ENCODE measurements around the gene FZD4. TPM values are rescaled to one million over a fixed set of nuclear protein-coding genes. Genes with fewer than 3 reads are reported as not detected.
"Not testable (repeated sequence)": the region's sequence is repeated elsewhere in the genome, so short reads cannot be mapped to it uniquely, and the experiment has no call there.

The FZD4 gene
- total RNA-seq, 2 experiments from 2014 or later = 0.17 TPM; not detected in 1

DNA sequence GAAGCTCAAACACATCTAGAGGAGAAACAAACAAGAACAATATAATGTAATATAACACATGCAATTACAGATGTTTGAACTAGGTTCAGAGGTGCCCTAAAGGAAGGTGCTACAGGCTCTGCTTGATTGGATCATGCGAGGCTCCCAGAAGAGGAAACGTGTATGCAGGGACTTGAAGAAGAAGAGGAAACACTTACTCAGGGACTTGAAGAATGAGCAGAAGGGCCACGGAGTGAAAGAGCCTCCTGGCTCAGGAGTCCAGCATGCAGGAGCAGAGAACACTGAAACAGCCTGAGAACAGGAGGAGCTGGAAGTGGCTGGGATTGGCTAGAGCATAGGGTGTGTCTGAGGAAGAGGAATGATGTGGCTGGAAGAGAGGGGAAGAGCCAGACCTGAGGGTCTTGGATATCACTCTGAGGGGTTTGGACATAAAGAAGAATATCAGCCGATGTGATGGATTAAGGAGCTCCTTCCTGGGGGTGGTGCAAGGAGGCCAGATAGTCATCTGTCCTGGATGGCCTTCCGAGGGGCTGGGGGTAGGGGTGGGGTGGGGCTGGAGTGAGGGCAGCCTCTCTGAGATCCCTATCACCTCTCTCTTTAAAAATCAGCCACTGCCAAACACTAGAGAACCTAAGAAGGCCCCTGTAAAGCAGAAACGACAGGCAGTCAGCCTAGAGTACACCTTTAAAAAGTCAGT, 16.8 kb downstream of the FZD4 start:
- TF ChIP-seq EZH2phosphoT487 (IDR thresholded peaks at IDR 0.05; ENCODE audit: borderline replicate concordance, low read depth, low read length) = no peak
- TF ChIP-seq, protein P1, sequence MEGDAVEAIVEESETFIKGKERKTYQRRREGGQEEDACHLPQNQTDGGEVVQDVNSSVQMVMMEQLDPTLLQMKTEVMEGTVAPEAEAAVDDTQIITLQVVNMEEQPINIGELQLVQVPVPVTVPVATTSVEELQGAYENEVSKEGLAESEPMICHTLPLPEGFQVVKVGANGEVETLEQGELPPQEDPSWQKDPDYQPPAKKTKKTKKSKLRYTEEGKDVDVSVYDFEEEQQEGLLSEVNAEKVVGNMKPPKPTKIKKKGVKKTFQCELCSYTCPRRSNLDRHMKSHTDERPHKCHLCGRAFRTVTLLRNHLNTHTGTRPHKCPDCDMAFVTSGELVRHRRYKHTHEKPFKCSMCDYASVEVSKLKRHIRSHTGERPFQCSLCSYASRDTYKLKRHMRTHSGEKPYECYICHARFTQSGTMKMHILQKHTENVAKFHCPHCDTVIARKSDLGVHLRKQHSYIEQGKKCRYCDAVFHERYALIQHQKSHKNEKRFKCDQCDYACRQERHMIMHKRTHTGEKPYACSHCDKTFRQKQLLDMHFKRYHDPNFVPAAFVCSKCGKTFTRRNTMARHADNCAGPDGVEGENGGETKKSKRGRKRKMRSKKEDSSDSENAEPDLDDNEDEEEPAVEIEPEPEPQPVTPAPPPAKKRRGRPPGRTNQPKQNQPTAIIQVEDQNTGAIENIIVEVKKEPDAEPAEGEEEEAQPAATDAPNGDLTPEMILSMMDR (conservative IDR thresholded peaks at IDR 0.05; ENCODE audit: low read length) = no peak
- Histone ChIP-seq H3K4me3 (ENCODE audit: low read depth, low read length, poor library complexity, severe bottlenecking) (no peak overlapping the region), H3K27ac (ENCODE audit: low read depth, low read length, poor library complexity, severe bottlenecking) (no peak overlapping the region), H3K36me3 (ENCODE audit: insufficient read depth, low read length) (no peaks in the 10 kb centered on the region), H3K9me2 (ENCODE audit: insufficient read depth, low read length) (no peaks in the 10 kb centered on the region), H3K79me2 (ENCODE audit: insufficient read depth, low read depth, low read length) (no peaks in the 10 kb centered on the region), H3K9me3 (ENCODE audit: low read length) (no peaks in the 10 kb centered on the region), H4K20me1 (ENCODE audit: insufficient read depth, low read length) (no peaks in the 10 kb centered on the region), H2AFZ (ENCODE audit: low read length) (no peak overlapping the region), H3K4me2 (ENCODE audit: low read length) (no peak overlapping the region), H3K4me1 (ENCODE audit: insufficient read depth, low read length, poor library complexity, severe bottlenecking) (no peaks in the 10 kb centered on the region)
- no TSS peak for BruUV-seq (replicated peaks)
- ChIA-PET POLR2A (no interaction called here), CTCF (ENCODE audit: unreplicated experiment) (interaction anchor here (1.0 to 1.1 kb wide), 2 partner anchors 17 to 354 kb away, joined by 3 read pairs; partner anchors contain the start of gene FZD4)
- intact Hi-C loops (cut with micrococcal nuclease; ENCODE audit: unreplicated experiment) = loop anchor here (2.0 kb wide), 2 partner anchors 414 to 1606 kb away; no protein-coding TSS in a partner anchor
- no peak for DNase-seq (ENCODE audit: low spot score)

DNA sequence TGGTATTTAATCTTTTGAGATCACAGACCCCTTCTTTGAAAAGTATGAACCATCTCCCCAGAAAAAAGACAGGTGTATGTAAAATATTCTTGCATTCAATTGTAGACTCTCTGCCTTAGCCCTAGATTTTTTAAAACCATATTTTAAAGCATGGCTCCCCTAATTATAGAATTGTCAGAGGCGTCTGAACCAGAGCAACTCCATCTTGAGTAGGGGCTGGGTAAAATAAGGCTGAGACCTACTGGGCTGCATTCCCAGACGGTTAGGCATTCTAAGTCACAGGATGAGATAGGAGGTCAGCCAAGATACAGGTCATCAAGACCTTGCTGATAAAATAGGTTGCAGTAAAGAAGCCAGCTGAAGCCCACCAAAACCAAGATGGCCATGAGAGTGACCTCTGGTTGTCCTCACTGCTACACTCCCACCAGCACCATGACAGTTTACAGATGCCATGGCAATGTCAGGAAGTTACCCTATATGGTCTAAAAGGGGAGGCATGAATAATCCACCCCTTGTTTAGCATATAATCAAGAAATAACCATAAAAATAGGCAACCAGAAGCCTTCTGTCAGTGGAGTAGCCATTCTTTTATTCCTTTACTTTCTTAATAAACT, 17.9 kb downstream of the FZD4 start:
- H3K4me2 ChIP-seq (ENCODE audit: low read length); H2AFZ ChIP-seq (ENCODE audit: low read length); BruUV-seq (replicated peaks); H3K4me1 ChIP-seq (ENCODE audit: insufficient read depth, low read length, poor library complexity, severe bottlenecking); H3K4me3 ChIP-seq (ENCODE audit: low read depth, low read length, poor library complexity, severe bottlenecking); POLR2A ChIA-PET; DNase-seq (ENCODE audit: low spot score); H3K79me2 ChIP-seq (ENCODE audit: insufficient read depth, low read depth, low read length); H3K9me2 ChIP-seq (ENCODE audit: insufficient read depth, low read length); H4K20me1 ChIP-seq (ENCODE audit: insufficient read depth, low read length); H3K36me3 ChIP-seq (ENCODE audit: insufficient read depth, low read length); H3K27ac ChIP-seq (ENCODE audit: low read depth, low read length, poor library complexity, severe bottlenecking); CTCF ChIA-PET (ENCODE audit: unreplicated experiment); H3K9me3 ChIP-seq (ENCODE audit: low read length); intact Hi-C loops (cut with micrococcal nuclease; ENCODE audit: unreplicated experiment): not testable (repeated sequence)

DNA sequence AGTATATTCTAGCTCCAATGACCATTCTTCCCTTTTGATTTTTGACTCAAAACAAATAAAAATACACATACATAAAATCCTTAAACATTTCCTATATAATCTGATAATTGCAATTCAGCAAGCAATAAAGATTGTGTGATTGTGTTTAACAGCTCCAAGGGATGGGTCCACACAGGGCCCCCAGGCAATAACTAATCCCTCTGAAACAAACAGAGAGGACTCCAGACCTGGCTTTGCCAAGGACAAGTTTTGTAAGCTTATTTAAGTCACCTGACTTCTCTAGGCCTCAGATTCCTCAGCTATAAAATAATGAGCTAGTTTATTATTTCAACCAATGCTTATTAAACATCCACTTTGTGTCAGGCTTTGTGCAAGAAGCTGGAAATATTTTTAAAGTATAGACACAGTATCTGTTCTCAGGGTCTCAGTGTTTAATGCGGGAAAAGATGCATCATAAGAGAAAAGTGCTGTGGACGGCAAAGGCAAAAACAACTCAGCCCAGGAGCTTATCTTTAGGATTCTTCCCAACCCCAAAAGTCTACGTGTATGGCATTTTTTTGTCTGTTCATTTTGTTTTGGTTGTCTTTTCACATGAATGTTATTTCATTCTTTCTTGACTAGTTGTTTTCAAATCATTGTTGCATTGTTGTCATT, 20.1 kb downstream of the FZD4 start:
- BruUV-seq (replicated peaks) = no TSS peak
- no peak overlapping the region for H3K27ac ChIP-seq (ENCODE audit: low read depth, low read length, poor library complexity, severe bottlenecking)
- DNase-seq (ENCODE audit: low spot score) = no peak
- no peak for TF ChIP-seq EZH2phosphoT487 (IDR thresholded peaks at IDR 0.05; ENCODE audit: borderline replicate concordance, low read depth, low read length)
- TF ChIP-seq, protein P1 (conservative IDR thresholded peaks at IDR 0.05; ENCODE audit: low read length) = no peak
- H3K79me2 ChIP-seq (ENCODE audit: insufficient read depth, low read depth, low read length) = no peaks in the 10 kb centered on the region
- no peaks in the 10 kb centered on the region for H4K20me1 ChIP-seq (ENCODE audit: insufficient read depth, low read length)
- no peaks in the 10 kb centered on the region for H3K9me2 ChIP-seq (ENCODE audit: insufficient read depth, low read length)
- H3K36me3 ChIP-seq (ENCODE audit: insufficient read depth, low read length) = no peaks in the 10 kb centered on the region
- ChIA-PET CTCF (ENCODE audit: unreplicated experiment) (interaction anchor here (1.1 kb wide), 1 partner anchor 422 kb away, joined by 4 read pairs; no protein-coding TSS in a partner anchor), POLR2A (interaction anchor here (0.5 to 1.6 kb wide), 2 partner anchors 365 to 1836 kb away, joined by 3 read pairs; no protein-coding TSS in a partner anchor)
- intact Hi-C loops (cut with micrococcal nuclease; ENCODE audit: unreplicated experiment) = no loop called here
- H3K4me2 ChIP-seq (ENCODE audit: low read length) = no peak overlapping the region
- H2AFZ ChIP-seq (ENCODE audit: low read length) = no peak overlapping the region
- H3K4me3 ChIP-seq (ENCODE audit: low read depth, low read length, poor library complexity, severe bottlenecking) = no peak overlapping the region
- H3K4me1 ChIP-seq (ENCODE audit: insufficient read depth, low read length, poor library complexity, severe bottlenecking) = no peaks in the 10 kb centered on the region
- H3K9me3 ChIP-seq (ENCODE audit: low read length) = no peaks in the 10 kb centered on the region

All from OCI-LY7 (cell line).